Small intestine (tissue), 16 donors: Measurements from ENCODE around the gene CENPF. TPM values are rescaled to one million over a fixed set of nuclear protein-coding genes. Genes with fewer than 3 reads are reported as not detected.

ENCODE experiments used
- DNase-seq, 2 donors: peaks; one replicate each; pipeline versions ENCODE4 v3.0.0 to v3.0.0-alpha.2; 2013
- FAIRE-seq: peaks from 2 replicates; lab custom pipeline; 2012; peaks lifted over from hg19 to GRCh38; lab: Jason Lieb, UNC
- H3K27ac ChIP-seq, 3 donors: one replicate each; pipeline ENCODE4 v1.5.1; 2013; ENCODE audit warnings: low read length in 2 of 3, mild to moderate bottlenecking in 2 of 3, control low read depth in 1 of 3, inconsistent platforms in 1 of 3, low read depth in 1 of 3, moderate library complexity in 1 of 3
- H3K27me3 ChIP-seq, 3 donors: one replicate each; pipeline ENCODE4 v1.6.1; 2013; ENCODE audit warnings: low read length in 3 of 3, inconsistent platforms in 1 of 3; ENCODE audit not compliant: control insufficient read depth in 3 of 3, insufficient read depth in 3 of 3
- H3K36me3 ChIP-seq, 3 donors: one replicate each; pipeline ENCODE4 v1.6.1; 2013; ENCODE audit warnings: low read length in 3 of 3, inconsistent platforms in 1 of 3, low read depth in 1 of 3, mild to moderate bottlenecking in 1 of 3, moderate library complexity in 1 of 3; ENCODE audit not compliant: control insufficient read depth in 3 of 3, insufficient read depth in 2 of 3
- H3K4me1 ChIP-seq, 3 donors: one replicate each; pipeline ENCODE4 v1.6.1; 2013; ENCODE audit warnings: low read length in 2 of 3, inconsistent platforms in 1 of 3, low read depth in 1 of 3, mild to moderate bottlenecking in 1 of 3, moderate library complexity in 1 of 3; ENCODE audit not compliant: control insufficient read depth in 3 of 3, insufficient read depth in 2 of 3
- H3K4me3 ChIP-seq, 3 donors: one replicate each; pipeline ENCODE4 v1.5.1; 2013; ENCODE audit warnings: low read length in 3 of 3, control low read depth in 1 of 3, inconsistent platforms in 1 of 3, low read depth in 1 of 3, mild to moderate bottlenecking in 1 of 3, moderate library complexity in 1 of 3
- H3K9me3 ChIP-seq, 2 donors: one replicate each; pipeline ENCODE4 v1.6.1; 2013; ENCODE audit warnings: low read depth in 1 of 2, low read length in 1 of 2; ENCODE audit not compliant: control insufficient read depth in 2 of 2, insufficient read depth in 1 of 2
- WGBS, 3 donors: extraction: QIAGEN DNeasy Blood & Tissue Kit; methylation state at CpG; one replicate each; pipeline ENCODE4 v1.1.7; 2013; 5-methylcytosine and 5-hydroxymethylcytosine counted together
- long read RNA-seq, 10 donors: transcript quantifications; one replicate each; lab custom pipeline, GENCODE V29; 2026
- polyA plus RNA-seq, 4 donors: library from polyadenylated mRNA; stranded (reverse) in 3 of 4; unstranded in 1 of 4; fragments of 200-250 nt in 3 of 4; fragments of 120-200 nt in 1 of 4; gene quantifications; one replicate each; pipeline versions ENCODE4 v1.2.1 to v1.2.3, GENCODE V29; 2013
- donor health status: healthy with polysubstance abuse.
- donor health status: control.
- donor health status: control.
- donor health status: Bipolar disorder and iron deficiency.
- donor health status: healthy.

CENPF gene, protein sequence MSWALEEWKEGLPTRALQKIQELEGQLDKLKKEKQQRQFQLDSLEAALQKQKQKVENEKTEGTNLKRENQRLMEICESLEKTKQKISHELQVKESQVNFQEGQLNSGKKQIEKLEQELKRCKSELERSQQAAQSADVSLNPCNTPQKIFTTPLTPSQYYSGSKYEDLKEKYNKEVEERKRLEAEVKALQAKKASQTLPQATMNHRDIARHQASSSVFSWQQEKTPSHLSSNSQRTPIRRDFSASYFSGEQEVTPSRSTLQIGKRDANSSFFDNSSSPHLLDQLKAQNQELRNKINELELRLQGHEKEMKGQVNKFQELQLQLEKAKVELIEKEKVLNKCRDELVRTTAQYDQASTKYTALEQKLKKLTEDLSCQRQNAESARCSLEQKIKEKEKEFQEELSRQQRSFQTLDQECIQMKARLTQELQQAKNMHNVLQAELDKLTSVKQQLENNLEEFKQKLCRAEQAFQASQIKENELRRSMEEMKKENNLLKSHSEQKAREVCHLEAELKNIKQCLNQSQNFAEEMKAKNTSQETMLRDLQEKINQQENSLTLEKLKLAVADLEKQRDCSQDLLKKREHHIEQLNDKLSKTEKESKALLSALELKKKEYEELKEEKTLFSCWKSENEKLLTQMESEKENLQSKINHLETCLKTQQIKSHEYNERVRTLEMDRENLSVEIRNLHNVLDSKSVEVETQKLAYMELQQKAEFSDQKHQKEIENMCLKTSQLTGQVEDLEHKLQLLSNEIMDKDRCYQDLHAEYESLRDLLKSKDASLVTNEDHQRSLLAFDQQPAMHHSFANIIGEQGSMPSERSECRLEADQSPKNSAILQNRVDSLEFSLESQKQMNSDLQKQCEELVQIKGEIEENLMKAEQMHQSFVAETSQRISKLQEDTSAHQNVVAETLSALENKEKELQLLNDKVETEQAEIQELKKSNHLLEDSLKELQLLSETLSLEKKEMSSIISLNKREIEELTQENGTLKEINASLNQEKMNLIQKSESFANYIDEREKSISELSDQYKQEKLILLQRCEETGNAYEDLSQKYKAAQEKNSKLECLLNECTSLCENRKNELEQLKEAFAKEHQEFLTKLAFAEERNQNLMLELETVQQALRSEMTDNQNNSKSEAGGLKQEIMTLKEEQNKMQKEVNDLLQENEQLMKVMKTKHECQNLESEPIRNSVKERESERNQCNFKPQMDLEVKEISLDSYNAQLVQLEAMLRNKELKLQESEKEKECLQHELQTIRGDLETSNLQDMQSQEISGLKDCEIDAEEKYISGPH (N-terminal part only)
- polyA plus RNA-seq = 10 to 100 TPM in 2 of 4 donors, 1 to 10 TPM in 1, under 1 TPM in 1; under 0.01 to 29.1 (median 14.4) TPM
- long read RNA-seq, donor 1 = 0 reads
- long read RNA-seq, donor 2, partial matches to known transcripts = 0 of 1 reads
- long read RNA-seq, donor 2, other reads (novel, unspliced or antisense) = 0 of 1 reads
- long read RNA-seq, donor 3, partial matches to known transcripts = 0 of 2 reads
- long read RNA-seq, donor 3, other reads (novel, unspliced or antisense) = 0 of 2 reads
- long read RNA-seq, donor 4 = 0 reads
- long read RNA-seq, donor 5 = 0 reads
- long read RNA-seq, donor 6 = 0 reads
- long read RNA-seq, donor 7 = 0 reads
- long read RNA-seq, donor 8 = 0 reads
- long read RNA-seq, donor 9 = 0 reads
- long read RNA-seq, donor 10, partial matches to known transcripts = 6 of 7 reads
- long read RNA-seq, donor 10, other reads (novel, unspliced or antisense) = 0 of 7 reads

DNA sequence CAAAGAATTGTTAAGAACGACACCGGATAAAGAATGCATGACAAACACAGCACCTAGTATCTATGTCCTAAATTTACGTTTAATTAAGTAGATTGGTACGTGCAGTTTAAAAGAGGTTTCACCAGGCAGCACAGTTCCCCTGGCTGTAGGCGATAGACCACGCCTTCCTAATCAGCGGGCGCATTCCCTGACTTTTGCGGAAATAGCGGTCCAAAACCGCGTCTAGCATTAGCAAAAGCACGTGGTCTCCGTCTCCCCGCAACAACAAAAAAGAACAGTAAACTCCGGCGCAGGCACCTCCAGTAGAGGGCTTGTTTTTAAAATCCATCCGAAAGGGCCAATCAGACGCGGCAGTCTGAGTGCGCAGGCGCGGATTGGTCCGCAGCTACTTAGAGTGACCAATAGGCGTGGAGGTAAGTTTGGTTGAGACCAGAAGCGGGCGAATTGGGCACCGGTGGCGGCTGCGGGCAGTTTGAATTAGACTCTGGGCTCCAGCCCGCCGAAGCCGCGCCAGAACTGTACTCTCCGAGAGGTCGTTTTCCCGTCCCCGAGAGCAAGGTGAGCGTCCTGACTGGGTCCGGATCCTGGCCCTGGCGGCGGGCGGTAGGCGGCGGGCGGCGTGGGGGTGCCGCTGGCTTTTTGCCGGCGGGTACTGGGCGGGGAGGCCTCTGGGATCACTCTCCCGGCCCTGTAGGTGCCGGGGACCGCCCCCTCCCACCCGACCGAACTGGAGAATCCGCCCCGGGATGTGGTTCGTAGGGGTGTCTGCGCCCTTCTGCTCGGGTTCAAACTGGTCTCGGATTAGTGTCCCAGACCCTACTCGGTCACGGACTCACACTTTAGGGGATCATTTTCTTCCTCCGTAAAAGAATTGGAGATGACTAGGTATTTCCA, at the start of gene CENPF:
CENPF (plus strand) TSS at position 432 of the 894 bp plus-strand sequence. CDS start 10,560 bp downstream, outside the sequence.
- H3K27ac ChIP-seq = peak within 1 kb of the TSS in 1 of 3 donors; percentile 25
- FAIRE-seq (no peak), DNase-seq (peak; percentile 97 to 98)
- no peaks in the 10 kb centered on the region for H3K4me1 ChIP-seq
- WGBS, 3 donors = 0% methylated on average over 65 of the region's 65 CpGs
- peak within 1 kb of the TSS; percentile 60 to 79 (median 72) for H3K4me3 ChIP-seq
- no peaks in the 10 kb centered on the region for H3K27me3 ChIP-seq
- H3K9me3 ChIP-seq = no peaks in the 10 kb centered on the region
- no peaks in the 10 kb centered on the region for H3K36me3 ChIP-seq

DNA sequence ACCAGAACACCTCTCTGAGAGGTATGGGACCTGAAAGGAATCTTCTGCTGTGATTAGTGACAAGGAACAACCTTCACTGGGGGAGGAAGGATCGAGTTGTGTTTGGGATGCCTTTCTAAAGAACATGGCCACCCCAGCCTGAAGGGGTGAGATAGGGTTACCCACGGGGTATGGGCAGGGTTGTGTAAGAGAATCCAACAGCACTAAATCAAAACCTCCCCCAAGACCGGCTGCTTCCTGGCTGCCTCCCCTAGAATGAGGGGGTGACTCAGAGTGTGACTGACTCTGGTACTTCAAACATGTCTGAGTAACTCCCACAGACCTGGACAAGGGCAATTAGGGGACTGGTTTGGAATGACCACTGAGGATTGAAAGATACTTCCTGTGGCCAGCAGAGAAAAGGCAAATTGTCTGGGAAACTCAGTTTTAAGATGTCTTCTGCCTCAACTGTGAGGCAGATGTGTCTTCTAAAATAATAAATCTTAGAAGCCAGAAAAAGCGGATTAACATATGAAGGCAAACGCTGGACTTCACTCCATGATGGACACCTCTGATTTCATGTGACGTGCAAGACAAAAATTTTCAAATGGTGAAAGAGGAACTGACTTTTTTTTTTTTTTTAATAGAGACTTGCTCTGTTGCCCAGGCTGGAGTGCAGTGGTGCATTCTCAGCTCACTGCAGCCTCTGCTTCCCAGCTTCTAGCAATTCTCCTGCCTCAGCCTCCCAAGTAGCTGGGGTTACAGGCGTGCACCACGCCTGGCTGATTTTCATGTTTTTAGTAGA, 44.9 kb upstream of the CENPF start:
- FAIRE-seq = no peak
- DNase-seq = no peak
- H3K4me3 ChIP-seq = no peak overlapping the region
- no peaks in the 10 kb centered on the region for H3K36me3 ChIP-seq
- WGBS, 3 donors = 57 to 73% (median 67%) methylated on average over 8 of the region's 8 CpGs
- H3K9me3 ChIP-seq = no peaks in the 10 kb centered on the region
- H3K27me3 ChIP-seq = no peaks in the 10 kb centered on the region
- no peaks in the 10 kb centered on the region for H3K4me1 ChIP-seq
- H3K27ac ChIP-seq = no peak overlapping the region

DNA sequence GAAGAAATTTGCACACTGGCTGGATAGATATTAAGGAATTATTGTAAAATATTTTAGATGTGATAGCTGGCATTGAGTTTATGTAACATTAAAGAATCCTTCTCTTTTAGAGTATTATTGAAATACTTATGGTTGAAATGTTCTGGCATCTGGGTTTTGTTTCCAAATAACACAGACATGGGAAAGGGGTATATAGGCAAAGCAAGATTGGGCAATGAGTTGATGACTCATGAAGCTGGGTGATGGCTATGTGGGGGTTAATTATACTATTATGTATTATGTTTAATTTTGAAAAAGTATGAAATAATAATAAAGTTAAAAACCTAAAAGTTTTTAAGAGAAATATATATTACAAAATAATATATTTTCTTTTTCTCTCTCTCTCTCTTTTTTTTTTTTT, 39.1 kb upstream of the CENPF start:
- FAIRE-seq = no peak
- Histone ChIP-seq H3K27me3 (no peaks in the 10 kb centered on the region), H3K36me3 (no peaks in the 10 kb centered on the region), H3K4me1 (no peaks in the 10 kb centered on the region), H3K27ac (no peak overlapping the region), H3K9me3 (no peaks in the 10 kb centered on the region), H3K4me3 (no peak overlapping the region)
- DNase-seq = no peak

DNA sequence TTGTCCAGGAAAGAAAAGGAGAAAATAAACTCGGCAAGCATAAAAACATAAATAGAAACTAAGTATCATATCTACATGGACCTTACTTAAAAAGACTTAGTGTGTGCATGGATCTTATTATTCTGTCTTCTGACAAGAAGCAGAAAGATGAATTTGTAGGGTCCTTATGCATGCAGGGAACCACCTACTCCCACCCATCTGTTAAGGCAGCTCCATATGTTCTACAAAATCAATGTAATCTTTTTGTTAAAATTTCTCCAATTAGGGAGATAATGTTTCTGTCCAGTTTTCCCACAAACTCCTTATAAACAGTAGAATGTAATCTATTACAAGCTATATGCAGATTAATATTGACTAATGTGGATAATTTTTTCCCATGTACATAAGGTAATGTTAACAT, 37.7 kb upstream of the CENPF start:
- Histone ChIP-seq H3K27ac (no peak overlapping the region), H3K4me3 (no peak overlapping the region), H3K27me3 (no peaks in the 10 kb centered on the region), H3K4me1 (no peaks in the 10 kb centered on the region), H3K9me3 (no peaks in the 10 kb centered on the region), H3K36me3 (no peaks in the 10 kb centered on the region)
- no peak for FAIRE-seq
- no peak for DNase-seq
- WGBS, 3 donors = 65 to 88% (median 82%) methylated on average over 1 of the region's 1 CpG

DNA sequence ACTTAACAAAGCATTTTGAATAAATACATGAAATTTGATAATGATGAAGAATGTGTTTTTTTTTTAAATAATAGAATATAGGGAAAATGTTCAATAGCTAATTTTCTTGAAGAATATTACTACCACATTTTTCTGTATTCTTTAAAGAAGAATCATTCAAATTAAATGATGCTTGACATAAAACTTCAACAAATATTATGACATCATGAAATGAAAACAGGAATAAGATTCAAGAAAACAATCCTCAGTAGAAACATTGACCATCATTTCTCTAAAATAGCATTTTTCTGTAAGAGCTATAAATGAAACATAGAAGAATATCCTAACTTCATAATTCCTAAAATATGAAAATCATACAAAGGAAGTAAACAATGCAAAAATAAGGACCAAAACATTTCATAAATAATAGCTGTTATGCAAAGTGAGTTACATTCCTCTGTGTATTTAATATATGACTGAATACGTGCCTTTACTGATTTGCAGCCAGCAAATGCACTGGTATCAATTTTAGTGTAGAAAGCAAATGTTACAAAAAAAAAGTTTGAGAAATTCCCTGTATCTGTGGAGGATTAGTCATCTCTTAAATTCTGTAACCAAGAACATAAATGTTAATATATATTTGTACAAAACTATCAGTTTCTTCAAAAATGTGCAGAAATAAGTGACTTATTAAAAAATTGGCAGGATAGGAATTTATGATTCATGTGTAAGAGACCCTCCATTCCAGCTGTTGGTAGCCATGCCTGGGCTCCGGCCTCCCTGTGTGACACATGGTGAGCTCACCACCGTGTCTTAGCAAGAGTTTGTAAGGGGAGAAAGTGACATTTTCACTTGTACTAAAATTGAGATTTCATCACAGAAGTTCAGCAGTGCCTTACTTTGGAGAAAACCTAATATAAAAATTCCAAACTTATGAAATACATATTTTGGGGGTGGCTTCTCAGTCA, 36.6 kb upstream of the CENPF start:
- FAIRE-seq (no peak), DNase-seq (no peak)
- Histone ChIP-seq H3K4me3 (no peak overlapping the region), H3K4me1 (no peaks in the 10 kb centered on the region), H3K36me3 (no peaks in the 10 kb centered on the region), H3K27me3 (no peaks in the 10 kb centered on the region), H3K27ac (no peak overlapping the region), H3K9me3 (no peaks in the 10 kb centered on the region)
- 59 to 86% (median 66%) methylated on average over 3 of the region's 3 CpGs for WGBS, 3 donors

DNA sequence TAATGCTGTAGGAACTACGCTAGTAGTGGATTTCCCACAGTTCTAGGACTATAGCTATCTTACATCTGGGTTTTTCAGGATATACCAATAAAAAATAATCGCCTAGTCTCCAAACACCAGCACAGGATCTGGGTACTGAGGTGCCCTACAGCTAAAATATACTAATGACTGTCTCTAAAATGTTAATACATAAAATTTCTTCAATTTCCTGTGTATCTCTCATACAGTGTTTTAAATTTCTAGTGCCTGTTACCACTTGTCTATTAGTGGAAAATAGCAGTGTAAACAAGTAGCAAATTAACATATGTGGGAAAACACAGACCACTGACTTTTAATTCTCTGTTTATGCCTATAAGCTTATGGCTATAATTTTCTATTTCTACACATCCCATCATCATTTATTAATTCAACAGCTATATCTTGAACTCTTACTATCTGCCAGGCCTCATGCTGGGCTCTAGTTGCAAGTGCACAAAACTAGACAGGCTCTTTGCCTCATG, 35.5 kb upstream of the CENPF start:
- H3K27ac ChIP-seq = no peak overlapping the region
- H3K27me3 ChIP-seq = no peaks in the 10 kb centered on the region
- 87 to 94% (median 89%) methylated on average over 2 of the region's 2 CpGs for WGBS, 3 donors

More for the DNA sequence above, 35.5 kb upstream of the CENPF start:
- H3K4me1 ChIP-seq = no peaks in the 10 kb centered on the region
- FAIRE-seq (no peak), DNase-seq (no peak)
- no peak overlapping the region for H3K4me3 ChIP-seq
- no peaks in the 10 kb centered on the region for H3K9me3 ChIP-seq
- H3K36me3 ChIP-seq = no peaks in the 10 kb centered on the region
